HEK293T (cell line): Measurements from ENCODE around the gene TAF1B.

ENCODE experiments used
- CTCF ChIA-PET: fragments of 350-600 bp; formaldehyde crosslinking; extraction: SDS; loops from one replicate; lab custom pipeline; 2021; ENCODE audit warnings: antibody characterized with exemption, inconsistent platforms; lab: Yijun Ruan, JAX
- POLR2A ChIA-PET: fragments of 350-600 bp; formaldehyde crosslinking; extraction: SDS; loops from one replicate; lab custom pipeline; 2020; ENCODE audit warnings: antibody characterized with exemption, inconsistent platforms; lab: Yijun Ruan, JAX
- DNase-seq: peaks from one replicate; pipeline ENCODE4 v3.0.0; 2012; ENCODE audit warnings: mixed read lengths; ENCODE audit errors: extremely low spot score
- ARNT ChIP-seq: fragments of 450-650 bp; IDR thresholded peaks from 2 replicates; pipeline ENCODE4 v1.6.1; 2017; ENCODE audit warnings: mild to moderate bottlenecking
- BHLHE40 ChIP-seq: fragments of 450-650 bp; IDR thresholded peaks from 2 replicates; pipeline ENCODE4 v1.6.1; 2016; ENCODE audit warnings: mild to moderate bottlenecking, moderate library complexity, borderline replicate concordance
- CTBP1 ChIP-seq: fragments of 450-650 bp; IDR thresholded peaks from 2 replicates; pipeline ENCODE4 v1.6.1; 2016; ENCODE audit warnings: borderline replicate concordance
- ELF4 ChIP-seq: fragments of 450-650 bp; IDR thresholded peaks from 2 replicates; pipeline ENCODE4 v1.6.1; 2017; ENCODE audit warnings: antibody characterized with exemption
- FOXA1 ChIP-seq: fragments of 450-650 bp; IDR thresholded peaks from 2 replicates; pipeline ENCODE4 v1.6.1; 2016; ENCODE audit warnings: mild to moderate bottlenecking
- FOXK2 ChIP-seq: fragments of 450-650 bp; IDR thresholded peaks from 2 replicates; pipeline ENCODE4 v1.6.1; 2016; ENCODE audit warnings: mild to moderate bottlenecking
- FOXM1 ChIP-seq: fragments of 450-650 bp; IDR thresholded peaks from 2 replicates; pipeline ENCODE4 v1.6.1; 2017; ENCODE audit warnings: mild to moderate bottlenecking, borderline replicate concordance
- HDGF ChIP-seq: fragments of 450-650 bp; IDR thresholded peaks from 2 replicates; pipeline ENCODE4 v1.6.1; 2017; ENCODE audit warnings: antibody characterized with exemption, borderline replicate concordance
- L3MBTL2 ChIP-seq: fragments of 450-650 bp; conservative IDR thresholded peaks from 2 replicates; pipeline ENCODE4 v1.6.1; 2016; ENCODE audit warnings: mild to moderate bottlenecking
- LEF1 ChIP-seq: fragments of 450-650 bp; IDR thresholded peaks from 2 replicates; pipeline ENCODE4 v1.6.1; 2017; ENCODE audit warnings: mild to moderate bottlenecking, borderline replicate concordance
- NFRKB ChIP-seq: fragments of 450-650 bp; IDR thresholded peaks from 2 replicates; pipeline ENCODE4 v1.6.1; 2016; ENCODE audit warnings: mild to moderate bottlenecking, moderate library complexity
- PKNOX1 ChIP-seq: fragments of 450-650 bp; IDR thresholded peaks from 2 replicates; pipeline ENCODE4 v1.6.1; 2016
- SP1 ChIP-seq: fragments of 450-650 bp; IDR thresholded peaks from 2 replicates; pipeline ENCODE4 v1.6.1; 2017
- SUZ12 ChIP-seq: fragments of 450-650 bp; IDR thresholded peaks from 2 replicates; pipeline ENCODE4 v1.6.1; 2016; ENCODE audit warnings: mild to moderate bottlenecking
- TARDBP ChIP-seq: fragments of 450-650 bp; IDR thresholded peaks from 2 replicates; pipeline ENCODE4 v1.6.1; 2016
- ZNF384 ChIP-seq: fragments of 450-650 bp; IDR thresholded peaks from 2 replicates; pipeline ENCODE4 v1.6.1; 2016

The TAF1B gene

GRCh38 chr2:9800975-9801726 lies 42.1 kb upstream of the TAF1B start:
- ChIA-PET CTCF (interaction anchor here (0.6 to 3.4 kb wide), 2 partner anchors 12 to 480 kb away, joined by 3 to 31 read pairs; no protein-coding TSS in a partner anchor), POLR2A (interaction anchor here (0.7 to 1.7 kb wide), 5 partner anchors 8 to 242 kb away, joined by 3 to 12 read pairs (median 4); partner anchors contain the start of genes KLF11 and TAF1B)
- TF ChIP-seq PKNOX1 (no peak), FOXM1 (no peak), CTBP1 (no peak), L3MBTL2 (no peak), ELF4 (no peak), HDGF (no peak), ZNF384 (no peak), SP1 (no peak), ARNT (no peak), SUZ12 (no peak), FOXA1 (no peak), LEF1 (no peak)
- no peak for DNase-seq

- ChIA-PET POLR2A (interaction anchor here (1.7 kb wide), 1 partner anchor 41 kb away, joined by 6 read pairs; the partner anchor contains the start of gene TAF1B), CTCF (no interaction called here)
- DNase-seq: no peak
These were observed 40.7 kb upstream of the TAF1B start for GRCh38 chr2:9802576-9802993.

GRCh38 chr2:9803023-9803805 lies 40.1 kb upstream of the TAF1B start:
- POLR2A ChIA-PET: interaction anchor here (1.7 kb wide), 1 partner anchor 41 kb away, joined by 6 read pairs; the partner anchor contains the start of gene TAF1B

More at GRCh38 chr2:9802576-9802993, 40.7 kb upstream of the TAF1B start:
- TF ChIP-seq FOXM1: no peak
- TF ChIP-seq ZNF384: no peak
- no peak for TF ChIP-seq PKNOX1
- no peak for TF ChIP-seq BHLHE40
- no peak for TF ChIP-seq ELF4
- no peak for TF ChIP-seq CTBP1
- TF ChIP-seq SUZ12: no peak
- no peak for TF ChIP-seq FOXA1

GRCh38 chr2:9805435-9806297 lies 37.6 kb upstream of the TAF1B start:
- CTCF ChIA-PET: no interaction called here
- TF ChIP-seq ELF4 (no peak), TARDBP (no peak), LEF1 (no peak), CTBP1 (no peak), HDGF (no peak), ZNF384 (no peak), SP1 (no peak), SUZ12 (no peak), FOXK2 (no peak), FOXM1 (no peak)
- POLR2A ChIA-PET: no interaction called here
- no peak for DNase-seq

More at GRCh38 chr2:9803023-9803805, 40.1 kb upstream of the TAF1B start:
- TF ChIP-seq ELF4 (no peak), PKNOX1 (no peak), CTBP1 (no peak), ZNF384 (no peak), HDGF (no peak), FOXA1 (no peak), BHLHE40 (no peak), SP1 (no peak), FOXK2 (no peak), ARNT (no peak), NFRKB (no peak), LEF1 (no peak), FOXM1 (no peak), TARDBP (no peak), SUZ12 (no peak), L3MBTL2 (no peak)
- CTCF ChIA-PET: no interaction called here
- no peak for DNase-seq

GRCh38 chr2:9806298-9806610 lies 37.0 kb upstream of the TAF1B start:
- ChIA-PET CTCF (no interaction called here), POLR2A (no interaction called here)
- TF ChIP-seq FOXA1 (no peak), BHLHE40 (no peak), ELF4 (no peak), LEF1 (no peak), NFRKB (no peak), ZNF384 (no peak), HDGF (no peak), L3MBTL2 (no peak)
- DNase-seq: no peak
